ENCODE results near the gene UMODL1. TPM values are rescaled to one million over a fixed set of nuclear protein-coding genes. Genes with fewer than 3 reads are reported as not detected.

UMODL1 gene
- total and polyA plus RNA-seq, 2 of the 13 experiments (the other 11 are each of a cell fraction or from before 2014, with no cell fraction given), result not detected

GRCh38 chr21:42102526-42102925 is 31.4 kb downstream of the UMODL1 start:
- ATAC-seq (no peak), DNase-seq (ENCODE audit: low spot score) (no peak), FAIRE-seq (no peak)
- CTCF ChIA-PET (ENCODE audit: low intra/inter-chr PET ratio, low total read pairs), result no interaction called here
- no peak for TF ChIP-seq ZNF260 (CRISPR knock-in tag; IDR thresholded peaks at IDR 0.05; ENCODE audit: borderline replicate concordance, low read depth)
- TF ChIP-seq ZNF503 (CRISPR knock-in tag; IDR thresholded peaks at IDR 0.05), result no peak
- TF ChIP-seq ZNF777 (CRISPR knock-in tag; IDR thresholded peaks at IDR 0.05), result no peak
- no peak for TF ChIP-seq SIN3B (IDR thresholded peaks at IDR 0.05; ENCODE audit: low read length)
- no peak for TF ChIP-seq ZNF382 (CRISPR knock-in tag; IDR thresholded peaks at IDR 0.05; ENCODE audit: borderline replicate concordance)
- TF ChIP-seq NBN (conservative IDR thresholded peaks at IDR 0.05), result no peak
- no peak for TF ChIP-seq SNAPC2 (CRISPR knock-in tag; IDR thresholded peaks at IDR 0.05)
- TF ChIP-seq, protein P1, sequence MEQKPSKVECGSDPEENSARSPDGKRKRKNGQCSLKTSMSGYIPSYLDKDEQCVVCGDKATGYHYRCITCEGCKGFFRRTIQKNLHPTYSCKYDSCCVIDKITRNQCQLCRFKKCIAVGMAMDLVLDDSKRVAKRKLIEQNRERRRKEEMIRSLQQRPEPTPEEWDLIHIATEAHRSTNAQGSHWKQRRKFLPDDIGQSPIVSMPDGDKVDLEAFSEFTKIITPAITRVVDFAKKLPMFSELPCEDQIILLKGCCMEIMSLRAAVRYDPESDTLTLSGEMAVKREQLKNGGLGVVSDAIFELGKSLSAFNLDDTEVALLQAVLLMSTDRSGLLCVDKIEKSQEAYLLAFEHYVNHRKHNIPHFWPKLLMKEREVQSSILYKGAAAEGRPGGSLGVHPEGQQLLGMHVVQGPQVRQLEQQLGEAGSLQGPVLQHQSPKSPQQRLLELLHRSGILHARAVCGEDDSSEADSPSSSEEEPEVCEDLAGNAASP (CRISPR knock-in tag; IDR thresholded peaks at IDR 0.05; ENCODE audit: borderline replicate concordance), result no peak
- TF ChIP-seq, protein P2, sequence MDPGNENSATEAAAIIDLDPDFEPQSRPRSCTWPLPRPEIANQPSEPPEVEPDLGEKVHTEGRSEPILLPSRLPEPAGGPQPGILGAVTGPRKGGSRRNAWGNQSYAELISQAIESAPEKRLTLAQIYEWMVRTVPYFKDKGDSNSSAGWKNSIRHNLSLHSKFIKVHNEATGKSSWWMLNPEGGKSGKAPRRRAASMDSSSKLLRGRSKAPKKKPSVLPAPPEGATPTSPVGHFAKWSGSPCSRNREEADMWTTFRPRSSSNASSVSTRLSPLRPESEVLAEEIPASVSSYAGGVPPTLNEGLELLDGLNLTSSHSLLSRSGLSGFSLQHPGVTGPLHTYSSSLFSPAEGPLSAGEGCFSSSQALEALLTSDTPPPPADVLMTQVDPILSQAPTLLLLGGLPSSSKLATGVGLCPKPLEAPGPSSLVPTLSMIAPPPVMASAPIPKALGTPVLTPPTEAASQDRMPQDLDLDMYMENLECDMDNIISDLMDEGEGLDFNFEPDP (CRISPR knock-in tag; conservative IDR thresholded peaks at IDR 0.05), result no peak
- no peak for TF ChIP-seq ZNF343 (CRISPR knock-in tag; IDR thresholded peaks at IDR 0.05)
- no peak for TF ChIP-seq CREM (IDR thresholded peaks at IDR 0.05)
- no peak for TF ChIP-seq CREM (CRISPR knock-in tag; IDR thresholded peaks at IDR 0.05)
- no peak for TF ChIP-seq MEIS1 (CRISPR knock-in tag; IDR thresholded peaks at IDR 0.05; ENCODE audit: borderline replicate concordance)
- Histone ChIP-seq H3K4me1 (ENCODE audit: insufficient read depth, low read length) (peaks cover 18% of the 10 kb centered on the region), H3K79me2 (ENCODE audit: insufficient read depth, low read length) (no peaks in the 10 kb centered on the region), H3K4me3 (replicated peaks in 1 of 3; ENCODE audit: insufficient read depth in 1 of 3, low read depth in 2 of 3, low read length in 3 of 3) (no peak overlapping the region), H2AFZ (ENCODE audit: low read length) (no peak overlapping the region), H3K4me2 (ENCODE audit: low read depth, low read length) (no peak overlapping the region), H3K36me3 (replicated peaks in 1 of 2; ENCODE audit: control insufficient read depth in 1 of 2, insufficient read depth in 2 of 2, low read length in 2 of 2) (no peaks in the 10 kb centered on the region), H3K27me3 (ENCODE audit: control insufficient read depth in 1 of 2, insufficient read depth in 2 of 2, low read length in 2 of 2) (peaks cover 0 to 38% of the 10 kb centered on the region in 2 experiments; a peak in 2 of 5 replicates), H4K20me1 (ENCODE audit: insufficient read depth, low read length) (no peaks in the 10 kb centered on the region), H3K27ac (ENCODE audit: extremely low read length, insufficient read depth, low read length) (no peak overlapping the region), H3K9me3 (ENCODE audit: low read length) (no peaks in the 10 kb centered on the region), H3K9ac (ENCODE audit: insufficient read depth, low read depth, low read length) (no peak overlapping the region)
- in situ Hi-C loops (cut with HindIII; ENCODE audit: extremely low pct_ligation_motif_present, low pct_unique_long_range_greater_than_20kb), result loop anchor here (25.0 kb wide), 1 partner anchor 490 kb away; no protein-coding TSS in a partner anchor
- POLR2A ChIA-PET, result no interaction called here
- intact Hi-C loops (cut with micrococcal nuclease; ENCODE audit: unreplicated experiment), result no loop called here
- WGBS (ENCODE audit: low lambda C conversion rate), result 42% methylated on average over 2 of the region's 5 CpGs
- BruUV-seq (replicated peaks), result no TSS peak
